Mesenchymal stem cell (in vitro differentiated cells and primary cell): Measurements from ENCODE around the gene C19orf85.

ENCODE experiments used
- DNase-seq: peaks from one replicate; pipeline ENCODE4 v3.0.0-alpha.2; 2013
- H2AFZ ChIP-seq: one replicate; pipeline ENCODE4 v1.6.1; 2013; ENCODE audit warnings: low read depth, mild to moderate bottlenecking, control low read depth, inconsistent platforms, low read length, moderate library complexity
- H2AK5ac ChIP-seq: 2 replicates; pipeline ENCODE4 v1.6.1; 2013; ENCODE audit warnings: low read length, moderate library complexity, mild to moderate bottlenecking, inconsistent platforms; ENCODE audit not compliant: severe bottlenecking
- H2BK120ac ChIP-seq: one replicate; pipeline ENCODE4 v1.6.1; 2013; ENCODE audit warnings: low read depth, mild to moderate bottlenecking, inconsistent platforms, low read length, moderate library complexity
- H2BK12ac ChIP-seq, 2 experiments: one replicate each; pipeline ENCODE4 v1.6.1; 2013; ENCODE audit warnings: inconsistent platforms in 2 of 2, low read length in 2 of 2, mild to moderate bottlenecking in 2 of 2, moderate library complexity in 2 of 2, control low read depth in 1 of 2
- H2BK15ac ChIP-seq: one replicate; pipeline ENCODE4 v1.6.1; 2013; ENCODE audit warnings: mild to moderate bottlenecking, low read depth, inconsistent platforms; ENCODE audit not compliant: poor library complexity, severe bottlenecking
- H2BK5ac ChIP-seq: 2 replicates; pipeline ENCODE4 v1.6.1; 2013; ENCODE audit warnings: low read depth, mild to moderate bottlenecking, low read length, control low read depth, inconsistent platforms; ENCODE audit not compliant: poor library complexity, severe bottlenecking
- H3K14ac ChIP-seq, 2 experiments: one replicate each; pipeline ENCODE4 v1.6.1; 2013; ENCODE audit warnings: inconsistent platforms in 2 of 2, low read length in 2 of 2, control low read depth in 1 of 2, mild to moderate bottlenecking in 1 of 2, moderate library complexity in 1 of 2
- H3K18ac ChIP-seq, 2 experiments: one replicate each; pipeline ENCODE4 v1.6.1; 2013; ENCODE audit warnings: inconsistent platforms in 2 of 2, low read length in 2 of 2, control low read depth in 1 of 2, low read depth in 1 of 2, mild to moderate bottlenecking in 1 of 2
- H3K23ac ChIP-seq, 2 experiments: one replicate each; pipeline ENCODE4 v1.6.1; 2013; ENCODE audit warnings: inconsistent platforms in 2 of 2, low read length in 2 of 2, mild to moderate bottlenecking in 2 of 2, moderate library complexity in 2 of 2, control low read depth in 1 of 2
- H3K27ac ChIP-seq: 2 replicates; pipeline ENCODE4 v1.5.1; 2013; ENCODE audit warnings: mild to moderate bottlenecking, moderate library complexity, low read length, control low read depth, inconsistent platforms; ENCODE audit not compliant: poor library complexity, severe bottlenecking
- H3K27me3 ChIP-seq, 2 experiments: 2 replicates each; pipeline versions ENCODE4 v1.6.1 to v1.7.0; 2013; ENCODE audit warnings: low read length in 2 of 2, mild to moderate bottlenecking in 2 of 2, moderate library complexity in 2 of 2, control low read depth in 1 of 2, inconsistent platforms in 1 of 2; ENCODE audit not compliant: control insufficient read depth in 1 of 2, insufficient read depth in 1 of 2
- H3K36me3 ChIP-seq, 2 experiments: 2 replicates each; pipeline versions ENCODE4 v1.6.1 to v1.7.0; 2013; ENCODE audit warnings: low read length in 2 of 2, control low read depth in 1 of 2, inconsistent platforms in 1 of 2, low read depth in 1 of 2, mild to moderate bottlenecking in 1 of 2; ENCODE audit not compliant: insufficient read depth in 2 of 2, control insufficient read depth in 1 of 2
- H3K4ac ChIP-seq, 2 experiments: one replicate each; pipeline ENCODE4 v1.6.1; 2013; ENCODE audit warnings: inconsistent platforms in 2 of 2, low read length in 2 of 2, mild to moderate bottlenecking in 2 of 2, moderate library complexity in 2 of 2, control low read depth in 1 of 2, low read depth in 1 of 2
- H3K4me1 ChIP-seq: 2 replicates; pipeline ENCODE4 v1.6.1; 2013; ENCODE audit warnings: low read depth, low read length, control low read depth; ENCODE audit not compliant: control insufficient read depth, insufficient read depth
- H3K4me2 ChIP-seq: 2 replicates; pipeline ENCODE4 v1.6.1; 2013; ENCODE audit warnings: low read length, mild to moderate bottlenecking, inconsistent platforms; ENCODE audit not compliant: poor library complexity, severe bottlenecking
- H3K4me3 ChIP-seq, 2 experiments: 2 replicates each; pipeline versions ENCODE4 v1.5.1 to v1.7.0; 2013; ENCODE audit warnings: low read length in 2 of 2, mild to moderate bottlenecking in 2 of 2, control low read depth in 1 of 2, low read depth in 1 of 2; ENCODE audit not compliant: insufficient read depth in 1 of 2
- H3K79me1 ChIP-seq: replicated peaks from 2 replicates; pipeline ENCODE4 v1.6.1; 2013; ENCODE audit warnings: mild to moderate bottlenecking, control low read depth, low read length, inconsistent platforms; ENCODE audit not compliant: poor library complexity, severe bottlenecking
- H3K9ac ChIP-seq: 2 replicates; pipeline ENCODE4 v1.7.0; 2013; ENCODE audit warnings: mild to moderate bottlenecking, low read length, moderate library complexity
- H3K9me3 ChIP-seq: 2 replicates; pipeline ENCODE4 v1.7.0; 2013; ENCODE audit warnings: mild to moderate bottlenecking, low read length; ENCODE audit not compliant: control insufficient read depth
- H4K8ac ChIP-seq: one replicate; pipeline ENCODE4 v1.6.1; 2013; ENCODE audit warnings: inconsistent platforms, mild to moderate bottlenecking, low read length, moderate library complexity
- H4K91ac ChIP-seq: one replicate; pipeline ENCODE4 v1.6.1; 2013; ENCODE audit warnings: mild to moderate bottlenecking, low read length, inconsistent platforms
- WGBS: methylation state at CpG from one replicate; pipeline ENCODE4 v1.1.7; 2013; ENCODE audit warnings: mixed read lengths; 5-methylcytosine and 5-hydroxymethylcytosine counted together

Gene C19orf85

DNA sequence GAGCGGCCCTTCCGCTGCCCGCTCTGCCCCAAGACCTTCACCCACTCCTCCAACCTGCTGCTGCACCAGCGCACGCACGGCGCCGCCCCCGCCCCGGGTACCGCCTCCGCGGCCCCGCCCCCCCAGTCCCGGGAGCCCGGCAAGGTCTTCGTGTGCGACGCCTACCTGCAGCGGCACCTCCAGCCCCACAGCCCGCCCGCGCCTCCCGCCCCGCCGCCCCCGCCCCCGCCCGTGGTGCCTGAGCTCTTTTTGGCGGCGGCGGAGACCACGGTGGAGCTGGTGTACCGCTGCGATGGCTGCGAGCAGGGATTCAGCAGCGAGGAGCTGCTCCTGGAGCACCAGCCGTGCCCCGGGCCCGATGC lies 17.2 kb upstream of the C19orf85 start:
- H3K79me1 ChIP-seq = peaks cover 28% of the 10 kb centered on the region
- H3K4ac ChIP-seq = no peak overlapping the region
- no peak overlapping the region for H2BK5ac ChIP-seq
- no peak overlapping the region for H2BK120ac ChIP-seq
- H3K23ac ChIP-seq = no peak overlapping the region
- H3K4me1 ChIP-seq = peaks cover 58% of the 10 kb centered on the region
- H3K4me3 ChIP-seq = no peak overlapping the region
- H3K27me3 ChIP-seq = no peaks in the 10 kb centered on the region
- no peak overlapping the region for H2BK12ac ChIP-seq
- H3K9me3 ChIP-seq = no peaks in the 10 kb centered on the region
- H4K91ac ChIP-seq = no peak overlapping the region
- no peak overlapping the region for H2AFZ ChIP-seq
- H4K8ac ChIP-seq = no peak overlapping the region
- no peak overlapping the region for H3K27ac ChIP-seq
- H3K18ac ChIP-seq = no peak overlapping the region
- H2BK15ac ChIP-seq = no peak overlapping the region
- H3K4me2 ChIP-seq = no peak overlapping the region
- no peak overlapping the region for H3K14ac ChIP-seq
- 75% methylated on average over 27 of the region's 40 CpGs for WGBS
- no peak for DNase-seq
- no peak overlapping the region for H2AK5ac ChIP-seq
- H3K36me3 ChIP-seq = peaks cover 6 to 64% of the 10 kb centered on the region in 2 experiments
- H3K9ac ChIP-seq = no peak overlapping the region

DNA sequence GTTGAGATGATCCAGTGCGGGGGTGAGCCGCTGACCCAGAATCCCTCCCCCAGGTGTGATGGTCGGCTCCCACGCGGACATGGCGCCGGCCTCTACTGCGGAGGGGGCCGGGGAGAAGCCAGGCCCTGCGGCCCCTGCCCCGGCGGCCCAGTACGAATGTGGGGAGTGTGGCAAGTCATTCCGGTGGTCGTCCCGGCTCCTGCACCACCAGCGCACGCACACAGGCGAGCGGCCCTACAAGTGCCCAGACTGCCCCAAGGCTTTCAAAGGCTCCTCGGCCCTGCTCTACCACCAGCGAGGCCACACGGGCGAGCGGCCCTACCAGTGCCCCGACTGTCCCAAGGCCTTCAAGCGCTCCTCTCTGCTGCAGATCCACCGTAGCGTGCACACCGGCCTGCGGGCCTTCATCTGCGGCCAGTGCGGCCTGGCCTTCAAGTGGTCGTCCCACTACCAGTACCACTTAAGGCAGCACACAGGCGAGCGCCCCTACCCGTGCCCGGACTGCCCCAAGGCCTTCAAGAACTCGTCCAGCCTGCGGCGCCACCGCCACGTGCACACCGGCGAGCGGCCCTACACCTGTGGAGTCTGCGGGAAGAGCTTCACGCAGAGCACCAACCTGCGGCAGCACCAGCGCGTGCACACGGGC lies 16.7 kb upstream of the C19orf85 start:
- H3K4ac ChIP-seq = no peak overlapping the region
- no peak overlapping the region for H3K9ac ChIP-seq
- H2BK5ac ChIP-seq = no peak overlapping the region
- no peak overlapping the region for H2AFZ ChIP-seq
- no peaks in the 10 kb centered on the region for H3K9me3 ChIP-seq
- no peak overlapping the region for H2BK12ac ChIP-seq
- H2BK120ac ChIP-seq = no peak overlapping the region
- no peak overlapping the region for H4K91ac ChIP-seq
- 94% methylated on average over 44 of the region's 52 CpGs for WGBS
- H3K27ac ChIP-seq = no peak overlapping the region
- no peaks in the 10 kb centered on the region for H3K27me3 ChIP-seq
- no peak overlapping the region for H3K4me2 ChIP-seq
- no peak overlapping the region for H3K14ac ChIP-seq
- H3K79me1 ChIP-seq = peaks cover 28% of the 10 kb centered on the region
- peak overlapping the region; percentile 7 for H4K8ac ChIP-seq
- DNase-seq = no peak
- H3K36me3 ChIP-seq = peaks cover 6 to 59% of the 10 kb centered on the region in 2 experiments
- no peak overlapping the region for H2BK15ac ChIP-seq
- H2AK5ac ChIP-seq = no peak overlapping the region
- H3K4me1 ChIP-seq = peaks cover 53% of the 10 kb centered on the region
- H3K23ac ChIP-seq = no peak overlapping the region
- H3K18ac ChIP-seq = no peak overlapping the region
- H3K4me3 ChIP-seq = no peak overlapping the region

DNA sequence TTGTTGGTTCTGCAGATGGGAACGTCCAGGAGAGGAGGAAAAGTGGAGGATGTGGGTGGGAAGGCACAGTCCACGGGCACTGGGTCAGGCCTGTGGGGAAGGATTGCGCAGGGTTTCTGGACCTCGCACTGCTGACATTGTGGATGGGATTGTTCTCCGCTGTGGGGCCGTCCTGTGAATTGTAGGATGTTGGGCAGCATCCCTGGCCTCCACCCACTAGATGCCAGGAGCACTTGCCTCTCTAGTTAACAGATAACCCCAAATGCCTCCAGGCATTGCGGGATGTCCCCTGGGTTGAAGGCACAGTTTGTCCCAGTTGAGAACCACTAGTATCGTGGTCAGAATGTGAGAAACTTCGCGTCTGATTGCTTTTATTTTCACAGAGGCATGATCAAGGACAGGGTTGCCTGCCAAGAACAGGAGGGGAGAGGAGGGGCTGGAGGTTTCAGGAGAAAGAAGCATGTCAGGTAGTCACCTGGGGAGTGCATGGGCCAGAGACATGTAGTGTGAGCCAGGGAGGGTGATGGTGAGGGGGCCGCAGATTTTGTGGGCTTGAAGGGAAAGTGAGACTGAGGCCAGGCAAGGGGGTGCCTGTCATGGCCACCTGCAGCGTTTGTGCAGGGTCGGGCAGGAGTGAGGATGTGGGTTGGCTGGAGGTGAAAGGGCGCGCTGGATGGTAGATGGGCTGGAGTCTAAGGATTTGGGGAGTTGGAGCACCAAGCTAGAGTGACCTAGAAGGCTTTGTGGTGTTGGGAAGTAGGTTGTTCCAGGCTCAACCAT lies 15.1 kb upstream of the C19orf85 start:
- Histone ChIP-seq H2BK12ac (no peak overlapping the region), H3K4me2 (peak overlapping the region; percentile 37), H3K36me3 (peaks cover 6 to 56% of the 10 kb centered on the region in 2 experiments), H3K9ac (no peak overlapping the region), H2AFZ (no peak overlapping the region), H3K27me3 (no peaks in the 10 kb centered on the region), H3K4me3 (peak overlapping the region in 1 of 2 experiments; percentile 14), H2BK5ac (no peak overlapping the region), H3K4ac (no peak overlapping the region), H3K9me3 (no peaks in the 10 kb centered on the region), H3K27ac (peak overlapping the region; percentile 43), H3K14ac (no peak overlapping the region), H3K79me1 (peaks cover 28% of the 10 kb centered on the region), H3K23ac (peak overlapping the region in 1 of 2 experiments; percentile 37), H4K91ac (no peak overlapping the region), H2AK5ac (peak overlapping the region; percentile 17), H3K18ac (no peak overlapping the region), H2BK15ac (no peak overlapping the region), H2BK120ac (no peak overlapping the region), H3K4me1 (peaks cover 58% of the 10 kb centered on the region), H4K8ac (no peak overlapping the region)
- DNase-seq = no peak
- 80% methylated on average over 15 of the region's 15 CpGs for WGBS

DNA sequence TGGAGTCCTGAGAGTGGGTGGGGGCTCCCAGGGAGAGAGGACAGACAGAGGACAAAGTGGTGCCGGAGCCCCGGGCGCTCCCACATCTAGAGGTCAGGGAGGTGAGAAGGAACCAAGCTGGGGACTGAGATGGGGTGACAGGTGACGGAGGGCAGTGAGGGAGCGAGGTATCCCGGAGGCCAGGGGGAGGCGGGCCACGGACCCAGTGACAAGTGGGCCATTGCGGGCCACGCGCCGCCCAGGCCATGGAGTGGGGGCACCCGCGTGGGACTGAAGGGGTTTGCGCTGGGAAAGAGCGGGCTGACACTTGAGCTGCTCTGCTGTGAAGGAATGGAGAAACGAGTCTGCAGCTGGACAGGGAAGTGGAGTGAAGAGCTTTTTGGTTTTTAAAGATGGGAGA lies 14.5 kb upstream of the C19orf85 start:
- Histone ChIP-seq H4K8ac (no peak overlapping the region), H2BK15ac (no peak overlapping the region), H3K4me1 (peaks cover 58% of the 10 kb centered on the region), H2AK5ac (peak overlapping the region; percentile 17), H3K9ac (no peak overlapping the region), H3K14ac (no peak overlapping the region), H2BK12ac (no peak overlapping the region), H3K18ac (no peak overlapping the region), H4K91ac (no peak overlapping the region), H3K9me3 (no peaks in the 10 kb centered on the region), H3K27ac (peak overlapping the region; percentile 24), H3K4ac (no peak overlapping the region), H2AFZ (no peak overlapping the region), H2BK5ac (no peak overlapping the region), H3K4me2 (no peak overlapping the region), H2BK120ac (no peak overlapping the region), H3K4me3 (no peak overlapping the region), H3K79me1 (peaks cover 23% of the 10 kb centered on the region), H3K36me3 (peaks cover 6 to 50% of the 10 kb centered on the region in 2 experiments), H3K27me3 (no peaks in the 10 kb centered on the region), H3K23ac (no peak overlapping the region)
- WGBS = 91% methylated on average over 17 of the region's 17 CpGs
- no peak for DNase-seq
